GM12874 (cell line): ENCODE data around the gene PCGF1.

Experiments used
- CTCF ChIP-seq: IDR thresholded peaks from 2 replicates; pipeline ENCODE4 v1.5.1; 2011; ENCODE audit warnings: low read depth, mild to moderate bottlenecking, control low read depth, low read length, moderate library complexity; ENCODE audit not compliant: insufficient read depth

Gene PCGF1

GRCh38 chr2:74535440-74535965 is 28.0 kb upstream of the PCGF1 start:
- TF ChIP-seq CTCF = no peak

- no peak for TF ChIP-seq CTCF
These were observed 26.9 kb upstream of the PCGF1 start for GRCh38 chr2:74534411-74534810.

GRCh38 chr2:74533464-74533863 is 26.0 kb upstream of the PCGF1 start:
- TF ChIP-seq CTCF = no peak

GRCh38 chr2:74532222-74532621 is 24.7 kb upstream of the PCGF1 start:
- TF ChIP-seq CTCF = no peak; the same call in 1 of the 2 replicates

DNA sequence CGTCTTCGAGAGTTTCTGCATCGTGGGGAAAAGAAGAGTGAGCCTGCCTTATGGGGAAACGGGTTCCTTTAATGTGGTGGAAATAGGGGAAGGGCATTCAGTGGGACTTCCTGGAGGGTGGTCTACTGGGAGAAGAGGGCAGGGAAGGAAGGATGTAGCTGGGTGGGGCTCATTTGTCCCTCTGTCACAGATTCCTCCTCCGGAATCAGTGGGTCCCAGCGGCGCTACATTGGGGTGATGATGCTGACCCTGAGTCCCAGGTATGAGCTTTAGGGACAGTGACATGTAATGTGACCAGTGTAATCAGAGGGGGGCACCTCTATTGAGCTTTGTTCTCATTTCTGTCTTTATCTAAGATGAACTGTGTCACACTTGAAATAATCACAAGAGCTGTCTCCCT is 24.2 kb upstream of the PCGF1 start:
- TF ChIP-seq CTCF = no peak

- TF ChIP-seq CTCF = no peak
These were observed 23.0 kb upstream of the PCGF1 start for GRCh38 chr2:74530239-74531187.

GRCh38 chr2:74529357-74530238 is 22.1 kb upstream of the PCGF1 start, which contains the start of the genes AUP1 and HTRA2:
Gene AUP1, minus strand, starts transcription at chr2:74529706. Its CDS starts 77 bp downstream, at chr2:74529629.
Gene HTRA2, plus strand, starts transcription at chr2:74529933. Its CDS starts 74 bp downstream, at chr2:74530007.
- TF ChIP-seq CTCF = no peak
